H1 (cell line): ENCODE measurements around the gene GPATCH2L. TPM values are rescaled to one million over a fixed set of nuclear protein-coding genes. Genes with fewer than 3 reads are reported as not detected.
A peak's percentile ranks its signal among the peaks of the same experiment; 100 is the strongest.

Experiments used
- CTCF ChIA-PET: fragments of 300-600 bp; sonication (Branson Sonifier 250); formaldehyde crosslinking; loops from one replicate; lab custom pipeline; 2021; ENCODE audit not compliant: partially characterized antibody; lab: Charles Lee
- POLR2A ChIA-PET: fragments of 300-600 bp; sonication (Branson Sonifier 250); formaldehyde crosslinking; loops from one replicate; lab custom pipeline; 2021; ENCODE audit warnings: inconsistent platforms; ENCODE audit not compliant: partially characterized antibody; lab: Charles Lee
- DNase-seq, 2 experiments: peaks; one replicate each; pipeline versions ENCODE4 v3.0.0 to v3.0.0-alpha.2; 2010 to 2022; ENCODE audit warnings: low spot score in 2 of 2, low read depth in 1 of 2, mixed read lengths in 1 of 2
- FAIRE-seq: peaks from 2 replicates; lab custom pipeline; 2011; peaks lifted over from hg19 to GRCh38; lab: Jason Lieb, UNC
- H2AFZ ChIP-seq: 2 replicates; pipeline ENCODE4 v1.8.1; 2012; ENCODE audit warnings: low read length, inconsistent platforms
- H2AK5ac ChIP-seq: 2 replicates; pipeline ENCODE4 v1.6.1; 2013; ENCODE audit warnings: low read depth, low read length
- H2BK120ac ChIP-seq: replicated peaks from 2 replicates; pipeline ENCODE3; 2013; ENCODE audit warnings: low read depth, low read length, inconsistent platforms
- H2BK12ac ChIP-seq: 2 replicates; pipeline ENCODE4 v1.6.1; 2013; ENCODE audit warnings: low read depth, low read length
- H2BK15ac ChIP-seq: 2 replicates; pipeline ENCODE4 v1.6.1; 2013; ENCODE audit warnings: low read length
- H2BK20ac ChIP-seq: 2 replicates; pipeline ENCODE4 v1.6.1; 2013; ENCODE audit warnings: low read length
- H2BK5ac ChIP-seq: 2 replicates; pipeline ENCODE4 v1.6.1; 2013; ENCODE audit warnings: low read depth, low read length
- H3K14ac ChIP-seq: 2 replicates; pipeline ENCODE4 v1.6.1; 2013; ENCODE audit warnings: inconsistent platforms; ENCODE audit not compliant: insufficient read length
- H3K18ac ChIP-seq: 2 replicates; pipeline ENCODE4 v1.6.1; 2013; ENCODE audit warnings: low read length; ENCODE audit errors: extremely low read depth
- H3K23ac ChIP-seq: 2 replicates; pipeline ENCODE4 v1.6.1; 2013; ENCODE audit warnings: inconsistent platforms; ENCODE audit not compliant: insufficient read length
- H3K23me2 ChIP-seq: 2 replicates; pipeline ENCODE4 v1.6.1; 2013; ENCODE audit warnings: low read depth, low read length
- H3K27ac ChIP-seq: 2 replicates; pipeline ENCODE4 v1.6.1; 2011; ENCODE audit warnings: low read depth, low read length, inconsistent platforms
- H3K27me3 ChIP-seq, 4 experiments: replicated peaks in 1 of 4; 1 replicate in 1 of 4; 2 replicates in 3 of 4; pipeline versions ENCODE4 v1.6.1 to v1.8.1; 2011 to 2013; ENCODE audit warnings: low read length in 3 of 4, mild to moderate bottlenecking in 3 of 4, inconsistent platforms in 2 of 4, mixed read lengths in 2 of 4, moderate library complexity in 1 of 4; ENCODE audit not compliant: control insufficient read depth in 3 of 4, insufficient read depth in 3 of 4; ENCODE audit errors: extremely low read depth in 1 of 4
- H3K36me3 ChIP-seq, 4 experiments: 2 replicates each; pipeline versions ENCODE4 v1.6.1 to v1.8.1; 2011 to 2013; ENCODE audit warnings: mild to moderate bottlenecking in 4 of 4, low read length in 3 of 4, moderate library complexity in 2 of 4, control low read depth in 1 of 4, inconsistent platforms in 1 of 4; ENCODE audit not compliant: insufficient read depth in 4 of 4, control insufficient read depth in 2 of 4
- H3K4ac ChIP-seq: replicated peaks from 2 replicates; pipeline ENCODE3; 2013; ENCODE audit warnings: low read length, low read depth, mixed read lengths, inconsistent platforms; ENCODE audit not compliant: insufficient read length
- H3K4me1 ChIP-seq, 4 experiments: replicated peaks in 1 of 4; 1 replicate in 1 of 4; 2 replicates in 3 of 4; pipeline versions ENCODE4 v1.6.1 to v1.8.1; 2011 to 2013; ENCODE audit warnings: low read length in 3 of 4, inconsistent platforms in 2 of 4, mixed read lengths in 1 of 4; ENCODE audit not compliant: insufficient read depth in 4 of 4, control insufficient read depth in 3 of 4
- H3K4me2 ChIP-seq, 2 experiments: 2 replicates each; pipeline versions ENCODE4 v1.6.1 to v1.8.1; 2011 to 2013; ENCODE audit warnings: low read depth in 2 of 2, low read length in 2 of 2, control low read depth in 1 of 2, inconsistent platforms in 1 of 2, mild to moderate bottlenecking in 1 of 2; ENCODE audit not compliant: insufficient read depth in 1 of 2
- H3K4me3 ChIP-seq, 4 experiments: fragments of 200-600, 300-600 bp in 1 of 4; sonication (generic), shearing (Covaris generic), sonication (Bioruptor Twin) in 1 of 4; 2 replicates each; pipeline versions ENCODE4 v1.5.1 to v1.8.1; 2011 to 2016; ENCODE audit warnings: low read length in 4 of 4, low read depth in 3 of 4, control low read depth in 2 of 4, inconsistent platforms in 2 of 4, mild to moderate bottlenecking in 2 of 4, mixed read lengths in 1 of 4, moderate library complexity in 1 of 4; ENCODE audit not compliant: insufficient read depth in 2 of 4; ENCODE audit errors: extremely low read depth in 1 of 4
- H3K56ac ChIP-seq: replicated peaks from 2 replicates; pipeline ENCODE3; 2013; ENCODE audit warnings: low read depth, mild to moderate bottlenecking, mixed read lengths, low read length, inconsistent platforms; ENCODE audit not compliant: insufficient read length
- H3K79me1 ChIP-seq: 2 replicates; pipeline ENCODE4 v1.6.1; 2013; ENCODE audit warnings: low read depth, low read length, control low read depth
- H3K79me2 ChIP-seq, 2 experiments: 2 replicates each; pipeline versions ENCODE4 v1.6.1 to v1.8.1; 2012 to 2013; ENCODE audit warnings: low read length in 2 of 2, mild to moderate bottlenecking in 2 of 2, inconsistent platforms in 1 of 2; ENCODE audit not compliant: insufficient read depth in 2 of 2, control insufficient read depth in 1 of 2
- H3K9ac ChIP-seq, 4 experiments: replicated peaks in 1 of 4; 1 replicate in 1 of 4; 2 replicates in 3 of 4; pipeline versions ENCODE4 v1.6.1 to v1.8.1; 2011 to 2013; ENCODE audit warnings: low read depth in 3 of 4, low read length in 3 of 4, control low read depth in 2 of 4, mild to moderate bottlenecking in 2 of 4, moderate library complexity in 2 of 4, inconsistent platforms in 1 of 4; ENCODE audit errors: extremely low read depth in 1 of 4
- H3K9me3 ChIP-seq, 2 experiments: 2 replicates each; pipeline versions ENCODE4 v1.6.1 to v1.8.1; 2012 to 2013; ENCODE audit warnings: mild to moderate bottlenecking in 2 of 2, moderate library complexity in 2 of 2, control low read depth in 1 of 2, inconsistent platforms in 1 of 2, low read depth in 1 of 2, low read length in 1 of 2, mixed read lengths in 1 of 2; ENCODE audit not compliant: insufficient read depth in 2 of 2
- H4K20me1 ChIP-seq, 2 experiments: replicated peaks in 1 of 2; 2 replicates each; pipeline versions ENCODE3 to v1.8.1; 2011 to 2013; ENCODE audit warnings: inconsistent platforms in 2 of 2, low read length in 2 of 2, mild to moderate bottlenecking in 1 of 2; ENCODE audit not compliant: insufficient read depth in 2 of 2, control insufficient read depth in 1 of 2
- H4K5ac ChIP-seq: 2 replicates; pipeline ENCODE4 v1.6.1; 2013; ENCODE audit warnings: low read length, low read depth, mixed read lengths, inconsistent platforms; ENCODE audit not compliant: insufficient read length
- H4K8ac ChIP-seq: 2 replicates; pipeline ENCODE4 v1.8.0; 2013; ENCODE audit warnings: mild to moderate bottlenecking, moderate library complexity, low read length, inconsistent platforms; ENCODE audit not compliant: insufficient read depth; ENCODE audit errors: extremely low read depth
- H4K91ac ChIP-seq: replicated peaks from 2 replicates; pipeline ENCODE3; 2013; ENCODE audit warnings: low read length, mixed read lengths, inconsistent platforms; ENCODE audit not compliant: insufficient read length
- CBX5 ChIP-seq: fragments of 300-800, 300-1000 bp; sonication (generic); IDR thresholded peaks from 2 replicates; pipeline ENCODE4 v1.7.1; 2016; ENCODE audit warnings: antibody characterized with exemption, low read length, low read depth
- GABPA ChIP-seq: IDR thresholded peaks from 2 replicates; pipeline ENCODE4 v1.6.1; 2011; ENCODE audit warnings: mild to moderate bottlenecking, low read length, moderate library complexity, borderline replicate concordance; ENCODE audit not compliant: insufficient read depth
- KDM1A ChIP-seq: fragments of 200-600, 300-600 bp; sonication (generic); IDR thresholded peaks from 2 replicates; pipeline ENCODE4 v1.7.1; 2016; ENCODE audit warnings: mild to moderate bottlenecking, low read length, borderline replicate concordance
- KDM4A ChIP-seq: IDR thresholded peaks from one replicate; pipeline ENCODE4 v1.7.1; 2012; ENCODE audit warnings: low read depth, mild to moderate bottlenecking, moderate library complexity, low read length, inconsistent platforms; ENCODE audit not compliant: severe bottlenecking
- RAD21 ChIP-seq, 2 experiments: IDR thresholded peaks in 1 of 2; conservative IDR thresholded peaks in 1 of 2; 2 replicates each; pipeline ENCODE4 v1.6.1; 2011; ENCODE audit warnings: low read depth in 2 of 2, low read length in 2 of 2, improper control_type of control experiment in 1 of 2, inconsistent platforms in 1 of 2, mild to moderate bottlenecking in 1 of 2, moderate library complexity in 1 of 2
- RXRA ChIP-seq: IDR thresholded peaks from 2 replicates; pipeline ENCODE4 v1.6.1; 2011; ENCODE audit warnings: low read depth, mild to moderate bottlenecking, low read length, moderate library complexity; ENCODE audit not compliant: insufficient read depth
- TBP ChIP-seq: IDR thresholded peaks from 2 replicates; pipeline ENCODE4 v1.6.1; 2011; ENCODE audit warnings: low read depth, low read length, improper control_type of control experiment
- ZNF274 ChIP-seq: IDR thresholded peaks from 2 replicates; pipeline ENCODE4 v1.7.0; 2012; ENCODE audit warnings: low read length, borderline replicate concordance; ENCODE audit errors: extremely low read depth
- WGBS, 2 experiments: shearing (Covaris generic) in 1 of 2; methylation state at CpG; one replicate each; pipeline versions ENCODE4 v1.1.6 to v1.1.7; 2013 to 2015; ENCODE audit warnings: low lambda C conversion rate in 2 of 2, mixed read lengths in 2 of 2, inconsistent platforms in 1 of 2, low coverage in 1 of 2, missing lambda C conversion rate in 1 of 2; ENCODE audit not compliant: insufficient replicate concordance in 2 of 2, insufficient coverage in 1 of 2, insufficient read length in 1 of 2; ENCODE audit errors: extremely low coverage in 1 of 2, missing lambda C conversion rate in 1 of 2; 5-methylcytosine and 5-hydroxymethylcytosine counted together
- polyA plus RNA-seq, 7 experiments: library from polyadenylated mRNA; depleted of rRNA in 3 of 7; stranded (reverse) in 5 of 7; unstranded in 2 of 7; fragments of >200 nt in 5 of 7; fragments of 200-250 nt in 2 of 7; gene quantifications; 1 replicate in 5 of 7; 2 replicates in 1 of 7; 4 replicates in 1 of 7; pipeline versions ENCODE4 v1.2.1 to v1.2.3, GENCODE V29; 2011 to 2013; ENCODE audit warnings: missing spikeins in 2 of 7, mixed read lengths in 2 of 7
- total RNA-seq: library from RNA; stranded (reverse); fragmentation: NEBNext Ultra II Directional; extraction: Animal tissue kit (Norgen Biotek cat#: 25700); gene quantifications from 2 replicates; pipeline ENCODE4 v1.2.1, GENCODE V29; 2021
- TF ChIP-seq, protein P1 (sequence below): IDR thresholded peaks from 2 replicates; pipeline ENCODE4 v1.6.1; 2011; ENCODE audit warnings: low read depth, mild to moderate bottlenecking, low read length; ENCODE audit not compliant: insufficient read depth
- TF ChIP-seq, protein P2 (sequence below): IDR thresholded peaks from 2 replicates; pipeline ENCODE4 v1.6.1; 2011; ENCODE audit warnings: low read length, improper control_type of control experiment

Gene GPATCH2L
- total and polyA plus RNA-seq, 2 of the 8 experiments (the other 6 are each of a cell fraction or from before 2014, with no cell fraction given): 26.0 to 54.9 TPM

DNA sequence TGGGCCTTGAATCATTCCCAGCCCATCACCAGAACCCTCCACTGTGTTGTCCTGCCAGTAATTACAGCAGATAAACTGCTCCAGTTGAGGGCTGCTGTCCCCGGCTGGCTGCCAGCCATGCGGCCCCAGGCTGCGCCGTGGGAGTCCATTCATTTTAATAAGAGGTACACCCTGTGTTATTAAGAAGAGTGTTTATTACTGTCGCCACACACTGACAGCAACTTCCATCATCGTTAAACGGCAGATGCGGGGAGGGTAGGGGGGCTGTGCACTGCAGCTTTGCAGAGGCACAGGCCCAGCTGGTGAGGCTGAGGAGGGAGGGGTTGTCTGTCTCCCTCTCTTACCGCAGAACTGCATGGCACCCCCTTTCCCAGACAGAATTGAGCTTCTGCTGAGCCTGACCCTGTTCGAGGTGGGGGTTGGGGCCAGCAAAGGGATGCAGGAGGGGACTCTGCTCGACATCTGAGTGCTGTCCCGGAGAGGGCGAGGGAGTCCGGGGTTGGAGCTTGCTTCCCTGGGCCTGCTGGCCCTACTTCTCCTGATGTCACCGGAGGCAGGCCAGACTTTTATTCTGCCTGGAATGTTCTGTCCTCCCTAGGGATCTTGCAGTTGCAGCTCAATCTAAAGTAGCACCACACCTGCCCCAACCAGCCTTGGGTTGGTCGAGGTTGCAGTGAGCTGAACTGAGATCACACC, 33.8 kb upstream of the GPATCH2L start:
- H3K23me2 ChIP-seq: peaks cover 2% of the 10 kb centered on the region; the same call in 1 of the 2 replicates
- peak overlapping the region; percentile 53; the same call in 1 of the 2 replicates for H2BK15ac ChIP-seq
- H3K27ac ChIP-seq: no peak overlapping the region
- H3K9ac ChIP-seq: no peak overlapping the region
- H3K14ac ChIP-seq: no peak overlapping the region
- no peaks in the 10 kb centered on the region for H4K20me1 ChIP-seq
- no peaks in the 10 kb centered on the region for H3K79me2 ChIP-seq
- H2BK5ac ChIP-seq: no peak overlapping the region
- peak overlapping the region; percentile 37; the same call in 1 of the 2 replicates for H2AFZ ChIP-seq
- no peak overlapping the region for H2AK5ac ChIP-seq
- no peak overlapping the region for H2BK20ac ChIP-seq
- H3K4me2 ChIP-seq: no peak overlapping the region
- no peak overlapping the region for H2BK12ac ChIP-seq
- CTCF ChIA-PET: interaction anchor here (1.0 kb wide), 2 partner anchors 234 to 269 kb away, joined by 3 to 4 read pairs; no protein-coding TSS in a partner anchor
- peak overlapping the region; percentile 28 for H4K8ac ChIP-seq
- 88% methylated on average over 16 of the region's 16 CpGs; no CpG with 5 or more reads in 1 of the 2 experiments for WGBS, 2 experiments
- H3K27me3 ChIP-seq: peaks cover 0 to 4% (median 2%) of the 10 kb centered on the region in 4 experiments; a peak in 2 of 7 replicates
- H3K9me3 ChIP-seq: no peaks in the 10 kb centered on the region
- FAIRE-seq: no peak
- no peak overlapping the region for H3K56ac ChIP-seq
- no peak overlapping the region for H3K4me3 ChIP-seq
- no peak overlapping the region for H3K23ac ChIP-seq
- POLR2A ChIA-PET: no interaction called here
- no peak overlapping the region for H3K4ac ChIP-seq
- H3K18ac ChIP-seq: no peak overlapping the region
- H3K36me3 ChIP-seq: no peaks in the 10 kb centered on the region
- no peak overlapping the region for H2BK120ac ChIP-seq
- H4K91ac ChIP-seq: no peak overlapping the region
- DNase-seq: no peak
- H3K4me1 ChIP-seq: peaks cover 16 to 31% (median 21%) of the 10 kb centered on the region in 4 experiments
- no peak overlapping the region for H4K5ac ChIP-seq
- H3K79me1 ChIP-seq: no peaks in the 10 kb centered on the region
- no peak for TF ChIP-seq ZNF274
- TF ChIP-seq RXRA: no peak
- TF ChIP-seq KDM4A: no peak
- TF ChIP-seq TBP: no peak
- no peak for TF ChIP-seq CBX5
- TF ChIP-seq, protein P1, sequence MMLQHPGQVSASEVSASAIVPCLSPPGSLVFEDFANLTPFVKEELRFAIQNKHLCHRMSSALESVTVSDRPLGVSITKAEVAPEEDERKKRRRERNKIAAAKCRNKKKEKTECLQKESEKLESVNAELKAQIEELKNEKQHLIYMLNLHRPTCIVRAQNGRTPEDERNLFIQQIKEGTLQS: no peak
- TF ChIP-seq, protein P2, sequence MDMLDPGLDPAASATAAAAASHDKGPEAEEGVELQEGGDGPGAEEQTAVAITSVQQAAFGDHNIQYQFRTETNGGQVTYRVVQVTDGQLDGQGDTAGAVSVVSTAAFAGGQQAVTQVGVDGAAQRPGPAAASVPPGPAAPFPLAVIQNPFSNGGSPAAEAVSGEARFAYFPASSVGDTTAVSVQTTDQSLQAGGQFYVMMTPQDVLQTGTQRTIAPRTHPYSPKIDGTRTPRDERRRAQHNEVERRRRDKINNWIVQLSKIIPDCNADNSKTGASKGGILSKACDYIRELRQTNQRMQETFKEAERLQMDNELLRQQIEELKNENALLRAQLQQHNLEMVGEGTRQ: no peak
- no peak for TF ChIP-seq GABPA
- TF ChIP-seq RAD21 (IDR thresholded peaks at IDR 0.05 in 1 of 2, conservative IDR thresholded peaks at IDR 0.05 in 1 of 2; ENCODE audit: low read depth in 2 of 2, low read length in 2 of 2): no peak
- TF ChIP-seq KDM1A: no peak
